ENCODE results near the gene PPP2R3B.
"Not testable (repeated sequence)": the region's sequence is repeated elsewhere in the genome, so short reads cannot be mapped to it uniquely, and the experiment has no call there.

Gene PPP2R3B

GRCh38 chrX:433771-434170 lies 47.1 kb upstream of the PPP2R3B start:
- H3K27me3 ChIP-seq (ENCODE audit: insufficient read depth, poor library complexity, severe bottlenecking): no peaks in the 10 kb centered on the region
- TF ChIP-seq SPI1 (IDR thresholded peaks at IDR 0.05; ENCODE audit: borderline replicate concordance, low read depth) (no peak), REST (IDR thresholded peaks at IDR 0.05; ENCODE audit: insufficient replicate concordance, low read depth) (no peak), GABPA (IDR thresholded peaks at IDR 0.05; ENCODE audit: low read depth) (no peak), CTCF (IDR thresholded peaks at IDR 0.05; ENCODE audit: insufficient read depth, low read length) (no peak), POLR2AphosphoS5 (IDR thresholded peaks at IDR 0.05; ENCODE audit: low read depth) (no peak)
- no peak overlapping the region for H3K27ac ChIP-seq (replicated peaks)
- H3K4me3 ChIP-seq (replicated peaks; ENCODE audit: insufficient read depth, low read length): no peak overlapping the region
- no peak for DNase-seq (ENCODE audit: low read depth in 1 of 2, low spot score in 1 of 2)

- H3K27ac ChIP-seq (replicated peaks); DNase-seq (ENCODE audit: low read depth in 1 of 2, low spot score in 1 of 2); H3K4me3 ChIP-seq (replicated peaks; ENCODE audit: insufficient read depth, low read length); H3K27me3 ChIP-seq (ENCODE audit: insufficient read depth, poor library complexity, severe bottlenecking): not testable (repeated sequence)
These were observed 46.0 kb upstream of the PPP2R3B start for GRCh38 chrX:432666-433065.

- Histone ChIP-seq H3K27me3 (ENCODE audit: insufficient read depth, poor library complexity, severe bottlenecking) (peaks cover 7% of the 10 kb centered on the region), H3K27ac (replicated peaks) (no peak overlapping the region), H3K4me3 (replicated peaks; ENCODE audit: insufficient read depth, low read length) (no peak overlapping the region)
- DNase-seq (ENCODE audit: low read depth in 1 of 2, low spot score in 1 of 2): no peak
- TF ChIP-seq SPI1 (IDR thresholded peaks at IDR 0.05; ENCODE audit: borderline replicate concordance, low read depth): no peak
- no peak for TF ChIP-seq REST (IDR thresholded peaks at IDR 0.05; ENCODE audit: insufficient replicate concordance, low read depth)
- TF ChIP-seq GABPA (IDR thresholded peaks at IDR 0.05; ENCODE audit: low read depth): no peak
- no peak for TF ChIP-seq CTCF (IDR thresholded peaks at IDR 0.05; ENCODE audit: insufficient read depth, low read length)
- no peak for TF ChIP-seq POLR2AphosphoS5 (IDR thresholded peaks at IDR 0.05; ENCODE audit: low read depth)
These were observed 44.9 kb upstream of the PPP2R3B start for GRCh38 chrX:431492-432111.

GRCh38 chrX:431056-431455 lies 44.3 kb upstream of the PPP2R3B start:
- Histone ChIP-seq H3K4me3 (replicated peaks; ENCODE audit: insufficient read depth, low read length) (no peak overlapping the region), H3K27ac (replicated peaks) (no peak overlapping the region), H3K27me3 (ENCODE audit: insufficient read depth, poor library complexity, severe bottlenecking) (peaks cover 7% of the 10 kb centered on the region)
- no peak for DNase-seq (ENCODE audit: low read depth in 1 of 2, low spot score in 1 of 2)
- no peak for TF ChIP-seq SPI1 (IDR thresholded peaks at IDR 0.05; ENCODE audit: borderline replicate concordance, low read depth)

- H3K27ac ChIP-seq (replicated peaks): no peak overlapping the region
- peaks cover 7% of the 10 kb centered on the region for H3K27me3 ChIP-seq (ENCODE audit: insufficient read depth, poor library complexity, severe bottlenecking)
- no peak overlapping the region for H3K4me3 ChIP-seq (replicated peaks; ENCODE audit: insufficient read depth, low read length)
- no peak for DNase-seq (ENCODE audit: low read depth in 1 of 2, low spot score in 1 of 2)
- TF ChIP-seq CTCF (IDR thresholded peaks at IDR 0.05; ENCODE audit: insufficient read depth, low read length) (no peak), SPI1 (IDR thresholded peaks at IDR 0.05; ENCODE audit: borderline replicate concordance, low read depth) (no peak), POLR2AphosphoS5 (IDR thresholded peaks at IDR 0.05; ENCODE audit: low read depth) (no peak), GABPA (IDR thresholded peaks at IDR 0.05; ENCODE audit: low read depth) (no peak), REST (IDR thresholded peaks at IDR 0.05; ENCODE audit: insufficient replicate concordance, low read depth) (no peak)
These were observed 42.6 kb upstream of the PPP2R3B start for GRCh38 chrX:429266-429825.

All from HL-60 (cell line).